GM19193 (cell line): ENCODE measurements around the gene OR10J5.

ENCODE experiments used
- POLR2A ChIP-seq: IDR thresholded peaks from 4 replicates; pipeline ENCODE4 v1.6.1; 2011; ENCODE audit not compliant: insufficient read depth, insufficient read length; ENCODE audit errors: extremely low read depth

OR10J5 gene

DNA sequence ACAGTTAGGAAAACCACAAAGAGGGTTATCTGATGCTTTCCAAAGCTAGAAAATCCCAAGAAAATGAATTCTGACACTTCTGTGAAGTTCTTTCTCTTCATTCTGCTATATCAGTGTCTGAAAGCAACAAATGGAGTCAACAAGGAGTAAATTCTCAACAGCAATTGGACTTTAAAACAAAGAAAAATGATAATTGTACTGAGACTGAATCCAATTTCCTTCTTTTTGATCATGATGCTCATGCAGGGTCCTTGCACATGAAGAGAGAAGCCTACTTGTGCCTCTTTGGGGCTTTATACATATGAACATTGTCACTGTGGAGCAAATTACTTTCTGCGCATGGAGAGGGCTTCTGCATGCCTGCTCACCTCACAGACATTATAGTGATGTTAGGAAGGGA, at the start of gene OR10J5:
OR10J5 (minus strand) TSS at position 101 of the 400 bp plus-strand sequence; CDS start at position 101, 0 bp downstream.
- no peak for TF ChIP-seq POLR2A

DNA sequence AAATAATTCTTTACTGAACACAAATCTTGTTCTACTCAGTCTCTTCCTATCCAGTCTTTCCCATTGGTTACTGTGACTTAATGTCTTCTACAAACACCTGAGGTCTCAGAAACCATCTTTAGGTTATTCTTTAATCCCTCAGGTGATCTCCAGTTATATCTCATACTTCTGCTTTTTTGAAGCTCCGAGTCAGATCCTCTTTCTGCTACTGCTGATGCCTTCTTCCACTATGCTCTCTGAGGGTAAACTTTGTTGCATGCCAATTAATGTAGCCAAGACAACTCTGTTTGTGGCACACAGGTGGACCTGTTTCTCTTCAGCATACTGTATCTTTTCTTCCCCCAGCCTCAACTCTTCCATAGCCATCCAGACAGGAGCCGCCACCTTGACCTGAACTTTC, 48.7 kb upstream of the OR10J5 start:
- TF ChIP-seq POLR2A, result no peak

DNA sequence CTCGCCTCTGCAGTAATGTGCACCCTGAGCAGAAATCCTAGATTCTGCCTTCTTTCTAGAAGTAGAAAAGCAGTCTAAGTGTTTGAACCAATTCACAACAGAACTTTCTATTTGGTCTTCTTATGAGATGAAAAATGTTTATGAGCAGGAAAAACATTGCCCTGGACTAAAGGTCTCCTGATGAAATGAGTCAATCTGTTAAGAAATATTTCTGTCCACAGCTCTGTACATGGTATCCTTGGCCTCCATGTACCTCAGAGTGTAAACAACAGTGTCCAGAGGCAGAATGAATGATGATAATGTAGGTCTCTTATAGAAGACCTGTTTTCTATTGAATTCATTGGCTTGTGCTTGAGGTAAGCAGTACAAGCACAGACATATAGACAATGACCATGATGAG, 45.6 kb upstream of the OR10J5 start:
- TF ChIP-seq POLR2A, result no peak

GRCh38 chr1:159580340-159580739, 44.5 kb upstream of the OR10J5 start:
- TF ChIP-seq POLR2A, result no peak

GRCh38 chr1:159577446-159577845, 41.6 kb upstream of the OR10J5 start:
- no peak for TF ChIP-seq POLR2A

- TF ChIP-seq POLR2A, result no peak
Measured at GRCh38 chr1:159562680-159563079, 26.9 kb upstream of the OR10J5 start.

DNA sequence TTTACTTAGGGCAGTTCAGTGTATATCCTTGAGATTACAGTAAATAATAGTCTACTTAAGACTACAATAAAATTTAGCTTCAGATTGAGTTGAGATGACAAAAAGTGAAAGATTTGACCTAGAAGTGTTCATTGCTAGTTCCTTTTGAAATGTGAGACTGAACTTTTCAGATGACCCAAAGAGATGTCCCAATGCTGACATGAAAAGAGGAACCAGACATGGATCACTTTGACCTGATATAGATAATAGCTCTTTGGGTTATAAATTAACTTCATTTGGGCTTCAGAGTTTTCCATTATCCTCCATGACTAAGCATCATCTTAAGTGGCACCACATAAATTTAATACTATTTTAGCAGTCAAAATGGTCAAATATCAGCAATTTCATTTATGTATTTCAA, 25.7 kb upstream of the OR10J5 start:
- TF ChIP-seq POLR2A, result no peak

GRCh38 chr1:159560599-159560998, 24.8 kb upstream of the OR10J5 start:
- no peak for TF ChIP-seq POLR2A

DNA sequence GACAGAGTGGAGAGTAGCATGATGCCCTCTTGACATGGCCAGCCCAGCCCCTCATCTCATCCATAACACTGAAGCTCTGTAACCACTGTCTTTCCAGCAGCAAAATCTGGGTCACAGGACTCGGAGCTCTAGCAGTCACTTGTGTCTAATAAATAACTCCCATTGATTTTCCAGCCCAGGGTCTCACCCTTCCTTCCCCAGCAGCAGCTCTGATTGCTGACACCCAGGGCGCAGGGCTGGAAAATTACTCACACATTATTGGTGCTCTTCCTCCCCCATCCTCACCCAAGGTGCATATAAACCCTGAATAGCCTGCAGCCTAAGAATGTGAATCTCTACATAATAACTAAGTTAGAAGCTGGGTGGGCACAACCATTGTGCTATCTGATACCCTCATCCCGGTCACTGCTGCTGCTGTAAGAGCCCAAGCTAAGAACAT, 21.1 kb upstream of the OR10J5 start:
- no peak for TF ChIP-seq POLR2A

- no peak for TF ChIP-seq POLR2A
Measured at GRCh38 chr1:159554696-159555095, 18.9 kb upstream of the OR10J5 start.

- no peak for TF ChIP-seq POLR2A
Measured at GRCh38 chr1:159554261-159554660, 18.5 kb upstream of the OR10J5 start.

GRCh38 chr1:159548126-159548525, 12.3 kb upstream of the OR10J5 start:
- no peak for TF ChIP-seq POLR2A

GRCh38 chr1:159532922-159533321, 2.9 kb downstream of the OR10J5 start:
- TF ChIP-seq POLR2A, result no peak

DNA sequence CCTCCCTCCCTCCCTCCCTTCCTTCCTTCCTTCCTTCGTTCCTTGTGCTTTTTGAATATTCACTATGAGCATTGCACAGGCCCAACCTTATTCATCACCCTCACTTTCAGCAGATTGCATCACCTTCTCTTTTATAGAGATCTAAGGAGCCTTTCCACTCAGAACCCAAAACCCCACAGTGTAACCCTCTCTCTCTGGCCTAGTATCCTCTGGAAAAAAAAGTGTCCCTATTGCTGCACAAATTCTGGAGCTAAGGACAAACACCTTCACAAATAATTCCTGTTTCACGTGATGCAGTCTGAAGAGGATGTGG, 25.6 kb downstream of the OR10J5 start:
- no peak for TF ChIP-seq POLR2A

- TF ChIP-seq POLR2A, result no peak
Measured at GRCh38 chr1:159509440-159510228, 26.2 kb downstream of the OR10J5 start.

DNA sequence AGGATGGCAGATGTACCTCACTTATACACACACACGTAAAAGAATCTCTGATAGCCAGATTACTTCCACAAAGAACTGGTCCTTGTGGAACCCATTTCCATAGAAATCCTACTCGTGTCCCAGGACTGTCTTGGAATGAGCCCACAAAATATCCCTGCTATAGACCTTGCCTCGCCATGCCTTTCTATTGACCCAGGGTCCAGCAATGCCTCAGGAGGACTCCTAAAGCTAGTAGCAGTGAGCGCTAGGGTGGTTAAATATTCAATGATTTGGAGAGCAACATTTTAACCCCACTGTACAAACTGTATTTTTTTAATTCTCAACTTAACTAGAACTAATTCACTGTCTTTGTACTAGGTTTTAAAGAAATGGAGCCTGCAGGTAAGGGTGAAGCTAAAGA, 26.9 kb downstream of the OR10J5 start:
- TF ChIP-seq POLR2A, result no peak

GRCh38 chr1:159505676-159506075, 30.1 kb downstream of the OR10J5 start:
- TF ChIP-seq POLR2A, result no peak
